Measurements from ENCODE around the gene CDH13.

The CDH13 gene

DNA sequence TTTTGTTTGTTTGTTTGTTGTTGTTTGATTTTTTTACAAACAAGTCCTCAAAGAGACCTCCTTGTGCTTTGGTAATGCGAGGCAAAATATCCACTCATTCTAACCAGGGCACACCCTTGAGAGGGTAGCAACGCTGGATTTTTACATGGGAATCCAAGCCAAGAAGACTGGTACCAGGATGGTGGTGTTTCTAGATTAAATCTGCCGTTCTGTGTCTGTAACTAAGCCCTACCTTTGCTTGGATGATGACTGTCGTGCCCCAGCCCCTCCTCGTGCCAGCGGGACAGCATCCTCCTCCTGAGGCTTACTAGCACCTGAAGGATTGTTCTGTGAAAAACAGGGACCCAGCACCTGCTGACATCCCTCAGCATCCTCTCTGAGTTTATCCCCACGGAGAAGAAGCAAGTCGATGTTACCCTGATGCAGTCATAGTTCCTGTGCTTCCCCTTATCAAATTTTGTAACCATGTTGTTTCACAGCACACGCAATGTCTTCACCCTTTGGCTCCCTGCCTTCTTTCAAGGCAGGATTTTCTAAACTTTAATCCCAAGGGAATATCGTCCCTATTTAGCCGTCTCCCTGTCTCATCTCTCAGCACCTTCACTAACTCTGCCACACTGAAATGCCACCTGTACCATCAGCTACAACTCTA lies 1175.9 kb downstream of the CDH13 start:
- FAIRE-seq: no peak

- FAIRE-seq: no peak
Measured at GRCh38 chr16:83803811-83804210, 1177.0 kb downstream of the CDH13 start.

DNA sequence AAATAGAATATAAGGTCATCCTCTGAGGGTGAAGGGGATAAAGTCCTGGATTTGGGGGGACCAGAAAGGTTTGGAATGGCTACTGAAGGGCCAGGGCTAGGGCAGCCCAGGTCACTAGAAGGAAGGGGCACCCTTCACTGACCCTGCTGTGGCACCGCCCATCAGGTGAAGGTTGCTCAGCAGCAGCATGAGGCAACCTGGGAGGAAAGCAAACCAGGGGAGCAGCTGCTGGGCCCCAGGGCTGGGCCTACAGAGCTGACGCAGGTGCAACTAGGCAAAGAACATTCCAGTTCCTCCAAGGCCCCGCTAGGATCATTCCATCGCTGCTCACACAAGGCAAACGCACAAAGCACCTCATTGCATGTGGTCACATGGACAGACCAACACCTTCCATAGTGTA lies 1177.6 kb downstream of the CDH13 start:
- no peak for FAIRE-seq

- FAIRE-seq: no peak
Measured at GRCh38 chr16:83806036-83806435, 1179.3 kb downstream of the CDH13 start.

DNA sequence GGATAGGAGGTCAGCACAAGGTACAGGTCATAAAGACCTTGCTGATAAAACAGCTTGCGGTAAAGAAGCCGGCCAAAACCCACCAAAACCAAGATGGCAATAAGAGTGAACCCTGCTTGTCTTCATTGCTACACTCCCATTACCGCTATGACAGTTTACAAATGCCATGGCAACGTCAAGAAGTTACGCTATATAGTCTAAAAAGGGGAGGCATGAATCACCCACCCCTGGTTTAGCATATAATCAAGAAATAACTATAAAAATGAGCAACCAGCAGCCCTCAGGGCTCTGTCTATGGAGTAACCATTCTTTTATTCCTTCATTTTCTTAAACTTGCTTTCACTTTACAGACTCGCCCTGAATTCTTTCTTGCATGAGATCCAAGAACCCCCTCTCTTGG lies 1180.0 kb downstream of the CDH13 start:
- no peak for FAIRE-seq

- FAIRE-seq: no peak
Measured at GRCh38 chr16:83807327-83807709, 1180.5 kb downstream of the CDH13 start.

DNA sequence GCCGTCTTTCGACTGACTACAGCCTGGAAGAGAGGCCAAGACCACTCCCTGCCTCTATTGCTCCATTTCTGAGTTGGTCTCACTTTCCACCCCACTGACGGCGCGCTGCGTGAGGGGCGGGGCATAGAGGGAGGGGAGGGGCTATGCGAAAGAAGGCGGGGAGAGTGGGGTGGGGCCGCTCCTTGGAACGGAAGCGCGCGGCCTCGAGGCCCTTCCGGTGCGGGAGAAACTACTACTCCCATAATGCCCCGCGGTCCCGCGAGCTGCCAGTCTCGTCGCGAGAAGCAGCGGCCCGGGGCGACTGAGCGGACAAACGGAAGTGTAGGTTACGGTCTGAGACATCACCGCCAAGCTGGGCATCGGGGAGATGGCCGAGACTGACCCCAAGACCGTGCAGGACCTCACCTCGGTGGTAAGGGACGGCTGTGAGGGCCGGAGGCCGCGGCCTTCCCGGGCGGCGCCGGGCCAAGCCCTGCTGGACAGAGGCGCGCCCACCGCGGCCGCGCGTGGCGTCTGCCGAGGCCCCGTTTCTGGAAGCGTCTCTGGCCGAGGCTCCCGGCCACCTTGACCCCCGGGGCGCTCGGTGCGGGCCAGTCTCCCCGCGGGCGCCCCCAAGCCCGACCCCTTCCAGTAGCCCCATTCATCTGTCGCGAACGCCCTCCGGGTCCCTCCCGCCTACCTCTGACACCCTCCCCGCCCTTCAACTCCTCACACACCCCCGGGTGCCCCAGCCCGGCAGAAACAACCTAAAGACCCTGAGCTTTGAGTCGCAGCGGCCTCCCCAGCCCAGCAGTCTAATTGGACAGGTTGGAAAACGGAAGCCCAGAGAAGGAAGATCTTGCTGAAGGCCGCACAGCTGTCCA lies 1181.2 kb downstream of the CDH13 start, which contains the start of gene HSBP1:
Gene HSBP1, plus strand, starts transcription at position 269 of the 863 bp plus-strand sequence. Its CDS starts 99 bp downstream, at position 368.
- FAIRE-seq: peak; percentile 85

- no peak for FAIRE-seq
Measured at GRCh38 chr16:83808573-83809014, 1181.8 kb downstream of the CDH13 start.

GRCh38 chr16:83809092-83809491 lies 1182.3 kb downstream of the CDH13 start:
- FAIRE-seq: no peak

- no peak for FAIRE-seq
Measured at GRCh38 chr16:83810901-83811300, 1184.1 kb downstream of the CDH13 start.

DNA sequence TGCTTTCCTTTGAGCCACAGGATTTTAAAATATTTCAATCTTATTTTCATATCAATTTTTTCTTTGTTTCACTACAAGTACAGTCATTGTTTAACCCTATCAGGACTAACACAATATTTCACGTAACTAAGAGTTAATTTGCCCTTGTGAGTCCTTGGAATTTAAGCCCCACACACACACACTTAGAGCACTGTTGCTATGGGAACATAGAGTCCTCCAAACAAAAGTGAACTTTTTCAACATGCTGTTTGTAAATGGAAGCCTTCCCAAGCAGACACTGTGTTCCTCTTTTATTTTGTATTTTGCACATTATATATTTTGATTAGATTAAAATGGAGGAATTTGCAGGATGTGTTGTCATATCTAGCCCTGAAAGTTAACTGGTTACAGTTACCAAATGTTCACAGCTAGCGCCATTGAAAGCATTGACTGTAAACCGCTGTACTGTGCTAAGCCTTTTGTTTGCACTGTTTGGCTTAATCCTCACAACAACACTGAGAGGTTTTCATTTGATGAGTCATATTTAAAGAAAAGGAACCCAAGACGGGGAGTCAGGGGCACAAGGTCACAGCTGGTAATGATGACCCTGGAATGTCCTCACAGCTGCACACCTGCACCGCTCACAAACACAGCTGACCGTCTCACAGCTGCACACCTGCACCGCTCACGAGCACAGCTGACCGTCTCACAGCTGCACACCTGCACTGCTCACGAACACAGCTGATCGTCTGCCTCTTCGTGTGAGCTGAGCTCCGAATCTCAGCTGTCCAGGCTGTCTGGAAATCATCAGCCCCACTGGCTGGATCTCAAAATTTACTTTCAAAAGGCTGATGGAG lies 1187.3 kb downstream of the CDH13 start:
- FAIRE-seq: no peak

GRCh38 chr16:83814659-83814985 lies 1187.9 kb downstream of the CDH13 start:
- no peak for FAIRE-seq

- FAIRE-seq: no peak
Measured at GRCh38 chr16:83817022-83817421, 1190.3 kb downstream of the CDH13 start.

DNA sequence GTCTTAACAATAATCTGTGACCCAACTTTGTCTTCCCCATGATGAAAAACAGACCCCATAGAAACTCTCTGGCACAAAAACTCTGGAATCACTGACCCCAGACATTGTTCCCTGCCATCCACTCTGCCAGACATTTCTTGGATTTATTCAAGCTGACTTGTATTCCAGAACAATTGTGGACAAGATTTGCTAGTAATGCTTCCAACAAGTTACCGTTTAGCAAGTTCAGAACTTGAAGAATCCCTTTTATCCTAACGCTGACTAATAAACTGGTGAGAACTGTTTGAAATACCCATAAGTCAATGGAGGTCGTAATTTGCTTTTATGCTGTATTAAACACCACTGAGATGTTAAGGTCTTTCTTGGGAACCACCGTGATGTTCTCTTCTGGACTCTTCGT lies 1191.5 kb downstream of the CDH13 start:
- FAIRE-seq: no peak

- no peak for FAIRE-seq
Measured at GRCh38 chr16:83819361-83819760, 1192.6 kb downstream of the CDH13 start.

GRCh38 chr16:83826146-83826913 lies 1199.6 kb downstream of the CDH13 start:
- FAIRE-seq: peak; percentile 21

GRCh38 chr16:83830091-83830768 lies 1203.5 kb downstream of the CDH13 start:
- FAIRE-seq: no peak

DNA sequence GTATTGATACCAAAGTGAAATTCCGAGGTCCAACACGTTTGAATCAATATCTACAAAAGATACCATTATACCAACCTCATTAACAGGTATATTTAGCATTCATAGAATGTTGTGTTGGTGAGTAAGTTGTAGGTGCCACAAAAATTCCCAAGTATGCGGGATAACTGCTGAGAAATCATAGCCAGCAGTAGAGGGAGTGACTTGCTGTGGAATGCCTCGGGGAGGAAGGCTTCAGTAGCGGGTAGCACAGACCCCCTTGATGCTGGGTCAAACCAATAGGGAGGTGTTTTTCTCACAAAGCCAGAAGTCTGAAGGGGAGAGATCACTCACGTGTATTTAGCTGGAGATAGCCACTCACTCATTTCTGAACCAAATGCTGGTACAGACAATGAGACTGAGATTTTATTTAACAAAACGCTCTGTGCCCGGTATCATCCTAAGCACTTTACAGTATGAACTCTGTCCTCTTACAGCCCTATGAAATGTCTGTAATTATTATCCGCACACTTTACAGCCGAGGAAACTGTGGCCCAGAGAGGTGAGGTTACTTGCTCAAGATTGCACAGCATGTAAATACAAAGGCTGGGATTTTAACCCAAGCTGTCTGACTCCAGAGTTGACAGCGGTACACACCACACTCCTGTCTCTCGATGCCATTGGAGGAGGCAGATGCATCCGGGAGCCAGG lies 1204.1 kb downstream of the CDH13 start:
- no peak for FAIRE-seq

GRCh38 chr16:83831456-83831987 lies 1204.8 kb downstream of the CDH13 start:
- FAIRE-seq: no peak

DNA sequence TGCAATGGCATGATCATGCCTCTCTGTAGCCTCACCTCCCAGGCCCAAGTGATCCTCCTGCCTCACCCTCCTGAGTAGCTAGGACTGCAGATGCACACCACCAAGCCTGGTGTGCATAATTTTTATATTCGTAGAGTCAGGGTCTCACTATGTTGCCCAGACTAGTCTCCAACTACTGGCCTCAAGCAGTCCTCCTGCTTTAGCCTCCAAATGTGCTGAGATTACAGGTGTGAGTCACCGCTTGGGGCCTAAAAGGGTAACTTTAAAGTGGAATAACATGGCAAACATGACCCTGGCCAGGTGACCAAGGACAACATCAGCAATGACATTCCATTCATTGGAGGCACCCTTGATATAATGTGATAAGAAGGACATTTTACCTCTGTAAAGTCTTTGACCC lies 1207.2 kb downstream of the CDH13 start:
- FAIRE-seq: no peak
